Measurements from ENCODE around the gene HTR4.

DNA sequence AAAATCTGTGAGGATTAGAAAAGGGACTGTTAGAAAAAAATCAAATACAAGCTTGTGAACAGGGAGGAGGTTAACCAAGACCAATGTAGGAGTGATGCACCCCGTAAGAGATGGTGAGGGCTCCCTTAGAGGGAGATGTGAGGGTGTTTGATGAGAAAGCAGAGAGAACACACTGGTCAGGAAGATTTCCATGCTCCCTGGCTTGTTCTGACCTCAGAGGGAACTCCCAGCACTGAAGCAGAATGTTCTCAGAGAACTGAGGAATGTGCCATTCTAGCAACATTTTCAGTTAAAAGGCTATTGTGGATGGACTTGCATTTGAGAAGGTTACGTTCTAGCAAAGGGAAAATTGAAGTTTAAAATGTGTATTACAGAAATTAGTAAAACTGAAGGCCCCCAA lies 110.6 kb downstream of the HTR4 start:
- no peak for TF ChIP-seq POLR2AphosphoS5 (IDR thresholded peaks at IDR 0.05)
- TF ChIP-seq, protein P1, sequence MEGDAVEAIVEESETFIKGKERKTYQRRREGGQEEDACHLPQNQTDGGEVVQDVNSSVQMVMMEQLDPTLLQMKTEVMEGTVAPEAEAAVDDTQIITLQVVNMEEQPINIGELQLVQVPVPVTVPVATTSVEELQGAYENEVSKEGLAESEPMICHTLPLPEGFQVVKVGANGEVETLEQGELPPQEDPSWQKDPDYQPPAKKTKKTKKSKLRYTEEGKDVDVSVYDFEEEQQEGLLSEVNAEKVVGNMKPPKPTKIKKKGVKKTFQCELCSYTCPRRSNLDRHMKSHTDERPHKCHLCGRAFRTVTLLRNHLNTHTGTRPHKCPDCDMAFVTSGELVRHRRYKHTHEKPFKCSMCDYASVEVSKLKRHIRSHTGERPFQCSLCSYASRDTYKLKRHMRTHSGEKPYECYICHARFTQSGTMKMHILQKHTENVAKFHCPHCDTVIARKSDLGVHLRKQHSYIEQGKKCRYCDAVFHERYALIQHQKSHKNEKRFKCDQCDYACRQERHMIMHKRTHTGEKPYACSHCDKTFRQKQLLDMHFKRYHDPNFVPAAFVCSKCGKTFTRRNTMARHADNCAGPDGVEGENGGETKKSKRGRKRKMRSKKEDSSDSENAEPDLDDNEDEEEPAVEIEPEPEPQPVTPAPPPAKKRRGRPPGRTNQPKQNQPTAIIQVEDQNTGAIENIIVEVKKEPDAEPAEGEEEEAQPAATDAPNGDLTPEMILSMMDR (IDR thresholded peaks at IDR 0.05): no peak
- TF ChIP-seq EP300 (IDR thresholded peaks at IDR 0.05): no peak
